Retinal pigment epithelial cell (primary cell): Measurements from ENCODE around the gene ITPRIPL1.
A peak's percentile ranks its signal among the peaks of the same experiment; 100 is the strongest.

Experiments
- DNase-seq: peaks from one replicate; pipeline ENCODE4 v3.0.0-alpha.2; 2010; ENCODE audit warnings: low read depth
- H3K4me3 ChIP-seq: 2 replicates; pipeline ENCODE4 v1.5.1; 2011; ENCODE audit warnings: mild to moderate bottlenecking, low read length, control low read depth, moderate library complexity
- TF ChIP-seq, protein P1 (sequence below): conservative IDR thresholded peaks from 2 replicates; pipeline ENCODE4 v1.5.1; 2011; ENCODE audit warnings: low read depth, low read length, control low read depth, inconsistent platforms

Gene ITPRIPL1

DNA sequence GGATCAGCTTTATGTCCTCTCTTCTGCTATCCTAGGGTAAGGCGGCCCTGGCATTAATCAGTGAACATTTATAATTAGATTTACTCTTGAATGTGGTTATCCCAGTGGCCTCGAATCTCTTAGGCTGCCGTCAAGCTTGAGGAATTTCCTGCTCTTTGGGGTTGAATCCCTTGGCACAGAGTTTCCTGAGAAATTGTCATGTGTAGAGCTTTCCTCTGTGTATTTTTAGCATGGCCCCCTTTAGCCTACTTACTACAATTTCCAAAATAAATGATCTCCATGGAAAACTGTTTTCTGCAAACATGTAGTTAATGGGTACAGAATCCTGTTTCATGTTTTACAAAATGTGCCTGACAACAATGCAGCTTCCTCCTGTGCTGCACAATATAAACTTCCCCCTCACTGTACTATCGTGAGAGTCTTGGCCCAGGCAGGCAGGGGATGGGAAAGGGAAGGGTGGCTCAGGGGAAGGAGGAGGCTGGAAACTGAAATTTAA, 28.5 kb downstream of the ITPRIPL1 start:
- TF ChIP-seq, protein P1, sequence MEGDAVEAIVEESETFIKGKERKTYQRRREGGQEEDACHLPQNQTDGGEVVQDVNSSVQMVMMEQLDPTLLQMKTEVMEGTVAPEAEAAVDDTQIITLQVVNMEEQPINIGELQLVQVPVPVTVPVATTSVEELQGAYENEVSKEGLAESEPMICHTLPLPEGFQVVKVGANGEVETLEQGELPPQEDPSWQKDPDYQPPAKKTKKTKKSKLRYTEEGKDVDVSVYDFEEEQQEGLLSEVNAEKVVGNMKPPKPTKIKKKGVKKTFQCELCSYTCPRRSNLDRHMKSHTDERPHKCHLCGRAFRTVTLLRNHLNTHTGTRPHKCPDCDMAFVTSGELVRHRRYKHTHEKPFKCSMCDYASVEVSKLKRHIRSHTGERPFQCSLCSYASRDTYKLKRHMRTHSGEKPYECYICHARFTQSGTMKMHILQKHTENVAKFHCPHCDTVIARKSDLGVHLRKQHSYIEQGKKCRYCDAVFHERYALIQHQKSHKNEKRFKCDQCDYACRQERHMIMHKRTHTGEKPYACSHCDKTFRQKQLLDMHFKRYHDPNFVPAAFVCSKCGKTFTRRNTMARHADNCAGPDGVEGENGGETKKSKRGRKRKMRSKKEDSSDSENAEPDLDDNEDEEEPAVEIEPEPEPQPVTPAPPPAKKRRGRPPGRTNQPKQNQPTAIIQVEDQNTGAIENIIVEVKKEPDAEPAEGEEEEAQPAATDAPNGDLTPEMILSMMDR: no peak
- H3K4me3 ChIP-seq: no peak overlapping the region
- no peak for DNase-seq

DNA sequence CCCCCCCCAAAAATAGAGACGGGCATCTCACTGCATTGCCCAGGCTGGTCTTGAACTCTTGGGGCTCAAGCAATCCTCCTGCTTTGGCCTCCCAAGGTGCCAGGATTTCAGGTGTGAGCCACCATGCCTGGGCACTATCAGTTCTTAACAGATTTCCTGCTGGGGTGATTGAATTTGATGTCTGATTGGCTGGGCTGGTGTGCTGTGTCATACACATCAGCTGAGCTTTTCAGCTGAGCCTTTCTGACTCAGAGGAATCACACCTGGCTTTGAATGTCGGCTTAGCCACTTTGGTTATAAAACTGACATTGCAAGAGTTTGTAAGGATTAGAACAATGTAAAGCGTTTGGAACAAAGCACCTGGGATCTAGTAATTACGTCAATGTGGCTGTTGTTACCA, 29.4 kb downstream of the ITPRIPL1 start:
- no peak overlapping the region for H3K4me3 ChIP-seq
- TF ChIP-seq, protein P1: no peak
- no peak for DNase-seq

DNA sequence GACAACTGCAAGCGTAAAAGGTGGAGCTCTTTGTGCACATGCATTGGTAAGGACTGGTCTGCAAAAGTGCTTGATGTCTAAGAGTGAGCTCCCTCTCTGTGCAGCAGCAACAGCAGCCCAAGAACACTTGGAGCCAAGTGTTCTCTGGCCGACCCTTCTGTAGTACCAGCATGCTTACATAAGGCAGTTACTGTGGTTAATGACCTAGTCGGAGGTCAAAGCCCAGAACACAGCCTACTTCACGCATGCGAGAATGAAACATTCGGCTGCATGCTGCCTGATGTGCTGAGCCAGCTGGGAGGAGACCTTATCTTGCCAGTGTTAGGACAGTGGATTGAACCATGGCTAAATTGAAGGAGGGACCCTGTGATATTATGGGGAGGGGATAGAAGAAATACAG, 31.8 kb downstream of the ITPRIPL1 start:
- H3K4me3 ChIP-seq: no peak overlapping the region
- DNase-seq: no peak
- TF ChIP-seq, protein P1: no peak

DNA sequence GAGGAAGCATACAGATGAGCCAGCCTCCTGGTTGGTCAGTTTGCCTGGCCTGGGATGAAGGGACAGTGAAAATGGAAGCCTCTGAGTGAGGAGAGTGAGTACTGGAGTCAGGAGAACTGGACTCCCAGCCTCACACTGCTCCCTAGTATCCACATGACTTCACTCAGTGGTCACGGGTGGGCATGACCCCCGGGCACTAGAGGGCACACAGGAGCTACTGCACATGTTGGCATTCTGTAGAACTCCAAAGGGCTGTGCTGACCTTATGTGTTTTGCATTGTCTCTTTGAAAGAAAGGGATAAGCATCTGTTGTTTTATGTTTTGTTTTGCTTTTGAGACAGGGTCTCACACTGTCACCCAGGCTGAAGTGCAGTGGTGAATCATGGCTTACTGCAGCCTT, 34.2 kb downstream of the ITPRIPL1 start:
- no peak for DNase-seq
- TF ChIP-seq, protein P1: peak; percentile 46
- H3K4me3 ChIP-seq: no peak overlapping the region

DNA sequence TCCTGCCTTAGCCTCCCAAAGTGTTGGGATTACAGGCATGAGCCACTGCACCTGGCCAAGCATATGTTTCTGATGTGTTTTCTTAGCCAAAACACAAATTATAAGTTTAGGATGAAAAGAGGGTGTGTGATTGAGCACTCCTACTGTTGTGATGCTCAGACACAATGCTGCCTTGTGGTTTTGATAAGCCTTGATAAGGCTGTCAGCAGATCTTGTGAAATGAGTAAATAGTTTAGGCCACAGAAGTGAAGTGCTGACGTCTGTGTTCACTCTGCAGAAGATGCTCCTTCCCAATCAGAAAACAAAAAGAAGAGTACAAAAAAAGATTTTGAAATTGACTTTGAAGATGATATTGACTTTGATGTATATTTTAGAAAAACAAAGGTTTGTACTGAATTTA, 34.7 kb downstream of the ITPRIPL1 start:
- TF ChIP-seq, protein P1: no peak
- DNase-seq: no peak
- H3K4me3 ChIP-seq: no peak overlapping the region

DNA sequence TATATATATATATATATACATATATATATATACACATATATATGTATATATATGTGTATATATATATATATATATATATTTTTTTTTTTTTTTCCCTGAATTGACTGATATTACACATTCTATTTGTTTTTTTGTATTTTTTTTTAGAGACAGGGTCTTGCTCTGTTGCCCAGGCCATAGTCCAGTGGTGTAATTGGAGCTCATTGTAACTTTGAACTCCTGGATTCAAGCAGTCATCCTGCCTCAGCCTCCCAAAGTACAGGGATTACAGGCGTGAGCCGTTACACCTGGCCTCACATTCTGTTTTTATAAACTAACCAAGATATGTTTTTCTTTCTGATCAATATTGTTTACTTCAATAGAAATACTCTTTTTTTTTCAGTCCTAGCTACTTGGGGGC, 36.6 kb downstream of the ITPRIPL1 start:
- TF ChIP-seq, protein P1: no peak
- H3K4me3 ChIP-seq: no peak overlapping the region
- no peak for DNase-seq

DNA sequence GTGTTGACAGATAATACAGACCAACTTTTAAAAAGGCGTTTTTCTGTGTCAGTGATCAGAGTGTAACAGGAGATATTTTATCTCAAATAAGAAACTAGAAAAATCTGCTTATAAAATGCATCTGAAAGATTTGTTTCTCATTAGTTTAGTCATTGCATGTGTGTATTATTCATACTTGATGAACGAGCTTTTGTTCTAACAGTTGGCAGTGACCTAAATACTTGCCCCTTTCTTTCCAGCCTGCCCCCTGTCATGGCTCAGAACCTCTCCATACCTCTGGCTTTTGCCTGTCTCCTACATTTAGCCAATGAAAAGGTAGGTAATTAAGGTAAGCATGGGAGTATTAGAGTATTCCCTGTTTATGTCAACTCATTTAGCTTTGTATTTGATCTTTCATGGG, 44.1 kb downstream of the ITPRIPL1 start:
- TF ChIP-seq, protein P1: no peak

More for the DNA sequence above, 44.1 kb downstream of the ITPRIPL1 start:
- no peak for DNase-seq
- H3K4me3 ChIP-seq: no peak overlapping the region
